Prostate gland (tissue), 2 donors: ENCODE measurements around the gene NUP58.

Source experiments
- POLR2A ChIP-seq: fragments of 450-650 bp; IDR thresholded peaks from one replicate; pipeline ENCODE4 v1.6.1; 2016; ENCODE audit warnings: antibody characterized with exemption, mild to moderate bottlenecking
- TF ChIP-seq, protein P1 (sequence below), 4 experiments: fragments of 200-600 bp in 2 of 4; fragments of 450-650 bp in 2 of 4; sonication (generic) in 2 of 4; IDR thresholded peaks; 1 replicate in 3 of 4; 2 replicates in 1 of 4; pipeline ENCODE4 v1.5.1; 2016 to 2019; ENCODE audit warnings: antibody characterized with exemption in 4 of 4, mild to moderate bottlenecking in 2 of 4, moderate library complexity in 2 of 4

GRCh38 chr13:25365720-25366235, 64.4 kb downstream of the NUP58 start:
- TF ChIP-seq POLR2A, result no peak
- TF ChIP-seq, protein P1, sequence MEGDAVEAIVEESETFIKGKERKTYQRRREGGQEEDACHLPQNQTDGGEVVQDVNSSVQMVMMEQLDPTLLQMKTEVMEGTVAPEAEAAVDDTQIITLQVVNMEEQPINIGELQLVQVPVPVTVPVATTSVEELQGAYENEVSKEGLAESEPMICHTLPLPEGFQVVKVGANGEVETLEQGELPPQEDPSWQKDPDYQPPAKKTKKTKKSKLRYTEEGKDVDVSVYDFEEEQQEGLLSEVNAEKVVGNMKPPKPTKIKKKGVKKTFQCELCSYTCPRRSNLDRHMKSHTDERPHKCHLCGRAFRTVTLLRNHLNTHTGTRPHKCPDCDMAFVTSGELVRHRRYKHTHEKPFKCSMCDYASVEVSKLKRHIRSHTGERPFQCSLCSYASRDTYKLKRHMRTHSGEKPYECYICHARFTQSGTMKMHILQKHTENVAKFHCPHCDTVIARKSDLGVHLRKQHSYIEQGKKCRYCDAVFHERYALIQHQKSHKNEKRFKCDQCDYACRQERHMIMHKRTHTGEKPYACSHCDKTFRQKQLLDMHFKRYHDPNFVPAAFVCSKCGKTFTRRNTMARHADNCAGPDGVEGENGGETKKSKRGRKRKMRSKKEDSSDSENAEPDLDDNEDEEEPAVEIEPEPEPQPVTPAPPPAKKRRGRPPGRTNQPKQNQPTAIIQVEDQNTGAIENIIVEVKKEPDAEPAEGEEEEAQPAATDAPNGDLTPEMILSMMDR (IDR thresholded peaks at IDR 0.05), result no peak
